MCF 10A (cell line): ENCODE results near the gene STK17A. TPM values are rescaled to one million over a fixed set of nuclear protein-coding genes. Genes with fewer than 3 reads are reported as not detected.

Source experiments
- BruUV-seq: library from RNA; stranded (reverse); fragments of 400-500 nt; replicated peaks from 2 replicates; lab custom pipeline; 2021; lab: Mats Ljungman, UMichigan
- CTCF ChIA-PET: fragments of 300-600 bp; sonication (Branson Sonifier 250); formaldehyde crosslinking; extraction: SDS; loops from one replicate; lab custom pipeline; 2021; ENCODE audit warnings: antibody characterized with exemption, inconsistent platforms; lab: Yijun Ruan, JAX
- POLR2A ChIA-PET: fragments of 300-600, 350-650 bp; sonication (Branson Sonifier 250); formaldehyde crosslinking; extraction: SDS; loops from one replicate; lab custom pipeline; 2020; ENCODE audit warnings: antibody characterized with exemption, inconsistent platforms; lab: Yijun Ruan, JAX
- DNase-seq: peaks from one replicate; pipeline ENCODE4 v3.0.0-alpha.2; 2018; ENCODE audit not compliant: unreplicated experiment
- H3K27ac Mint-ChIP-seq: one replicate; pipeline ENCODE4 v1.8.0; 2022; ENCODE audit warnings: mild to moderate bottlenecking, low read depth, mixed read lengths; ENCODE audit not compliant: unreplicated experiment
- H3K27me3 Mint-ChIP-seq: one replicate; pipeline ENCODE4 v1.8.0; 2022; ENCODE audit warnings: mixed read lengths; ENCODE audit not compliant: insufficient read depth, unreplicated experiment
- H3K36me3 Mint-ChIP-seq: one replicate; pipeline ENCODE4 v1.8.0; 2022; ENCODE audit warnings: mild to moderate bottlenecking, moderate library complexity, mixed read lengths; ENCODE audit not compliant: insufficient read depth, unreplicated experiment
- H3K4me1 Mint-ChIP-seq: one replicate; pipeline ENCODE4 v1.8.0; 2022; ENCODE audit warnings: mixed read lengths; ENCODE audit not compliant: insufficient read depth, unreplicated experiment
- H3K4me3 Mint-ChIP-seq: one replicate; pipeline ENCODE4 v1.8.0; 2022; ENCODE audit warnings: mild to moderate bottlenecking, moderate library complexity, mixed read lengths; ENCODE audit not compliant: unreplicated experiment
- H3K9me3 Mint-ChIP-seq: one replicate; pipeline ENCODE4 v1.8.0; 2022; ENCODE audit warnings: mixed read lengths; ENCODE audit not compliant: unreplicated experiment
- intact Hi-C: fragments of 100-400 bp; cut with micrococcal nuclease; formaldehyde crosslinking; loops from 2 replicates; pipeline ENCODE4 v1.14.1; 2022
- total RNA-seq: library from RNA; stranded (reverse); gene quantifications from 2 replicates; pipeline ENCODE4 v1.2.3, GENCODE V29; 2022
- TF ChIP-seq, protein P1 (sequence below): fragments of 200-600 bp; IDR thresholded peaks from one replicate; pipeline ENCODE4 v1.8.0; 2022; ENCODE audit warnings: antibody characterized with exemption, mild to moderate bottlenecking; ENCODE audit not compliant: unreplicated experiment

The STK17A gene
- total RNA-seq, 1 experiment from 2014 or later, result 51.6 TPM

DNA sequence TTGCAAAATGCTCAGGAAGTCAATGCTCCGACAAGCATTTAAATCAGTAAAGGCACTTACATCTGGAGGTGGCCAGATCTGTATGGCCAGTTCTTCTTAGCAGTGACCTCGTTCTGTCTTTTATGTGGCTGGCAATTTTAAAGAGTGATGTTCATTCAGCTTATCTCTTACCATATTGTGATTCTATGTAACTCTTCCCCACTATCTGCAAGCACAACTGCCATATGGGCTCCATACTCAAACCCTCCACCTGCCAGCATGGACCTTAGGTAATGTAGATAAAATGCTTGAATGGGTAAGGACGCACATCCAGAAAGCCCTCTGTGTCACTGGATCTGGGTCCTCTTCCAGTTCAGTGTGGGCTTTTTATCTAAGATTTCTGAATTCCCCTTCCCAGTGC is 42.4 kb upstream of the STK17A start:
- H3K27me3 Mint-ChIP-seq, result no peaks in the 10 kb centered on the region
- TF ChIP-seq, protein P1, sequence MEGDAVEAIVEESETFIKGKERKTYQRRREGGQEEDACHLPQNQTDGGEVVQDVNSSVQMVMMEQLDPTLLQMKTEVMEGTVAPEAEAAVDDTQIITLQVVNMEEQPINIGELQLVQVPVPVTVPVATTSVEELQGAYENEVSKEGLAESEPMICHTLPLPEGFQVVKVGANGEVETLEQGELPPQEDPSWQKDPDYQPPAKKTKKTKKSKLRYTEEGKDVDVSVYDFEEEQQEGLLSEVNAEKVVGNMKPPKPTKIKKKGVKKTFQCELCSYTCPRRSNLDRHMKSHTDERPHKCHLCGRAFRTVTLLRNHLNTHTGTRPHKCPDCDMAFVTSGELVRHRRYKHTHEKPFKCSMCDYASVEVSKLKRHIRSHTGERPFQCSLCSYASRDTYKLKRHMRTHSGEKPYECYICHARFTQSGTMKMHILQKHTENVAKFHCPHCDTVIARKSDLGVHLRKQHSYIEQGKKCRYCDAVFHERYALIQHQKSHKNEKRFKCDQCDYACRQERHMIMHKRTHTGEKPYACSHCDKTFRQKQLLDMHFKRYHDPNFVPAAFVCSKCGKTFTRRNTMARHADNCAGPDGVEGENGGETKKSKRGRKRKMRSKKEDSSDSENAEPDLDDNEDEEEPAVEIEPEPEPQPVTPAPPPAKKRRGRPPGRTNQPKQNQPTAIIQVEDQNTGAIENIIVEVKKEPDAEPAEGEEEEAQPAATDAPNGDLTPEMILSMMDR, result no peak
- intact Hi-C loops, result no loop called here
- H3K27ac Mint-ChIP-seq, result no peak overlapping the region
- no peaks in the 10 kb centered on the region for H3K36me3 Mint-ChIP-seq
- ChIA-PET POLR2A (interaction anchor here (0.6 to 1.4 kb wide), 2 partner anchors 17 to 213 kb away, joined by 3 to 4 read pairs; no protein-coding TSS in a partner anchor), CTCF (no interaction called here)
- peaks cover 15% of the 10 kb centered on the region for H3K4me1 Mint-ChIP-seq
- H3K4me3 Mint-ChIP-seq, result no peak overlapping the region
- BruUV-seq, result no TSS peak
- H3K9me3 Mint-ChIP-seq, result no peaks in the 10 kb centered on the region
- no peak for DNase-seq

DNA sequence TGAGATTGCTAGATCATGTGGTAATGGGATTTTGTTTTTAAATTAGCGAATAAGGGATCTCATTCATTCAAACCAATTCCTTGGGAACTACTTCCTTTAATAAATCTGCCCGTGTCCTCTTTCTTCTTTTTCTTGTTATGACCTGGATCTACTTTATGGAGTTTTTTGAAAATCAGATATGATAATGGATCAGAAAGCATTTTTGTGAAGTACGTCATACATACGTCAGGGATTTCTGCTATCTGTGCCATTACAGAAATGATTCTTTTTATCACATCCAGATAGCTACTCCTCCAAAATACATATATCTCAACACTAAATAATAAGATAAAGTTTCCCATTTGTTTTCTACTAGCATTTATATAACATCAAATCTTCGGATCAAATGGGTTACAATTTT is 40.2 kb upstream of the STK17A start:
- ChIA-PET POLR2A (no interaction called here), CTCF (interaction anchor here (0.6 to 1.0 kb wide), 2 partner anchors 13 to 40 kb away, joined by 3 read pairs; no protein-coding TSS in a partner anchor)
- no TSS peak for BruUV-seq
- no peaks in the 10 kb centered on the region for H3K9me3 Mint-ChIP-seq
- H3K27ac Mint-ChIP-seq, result no peak overlapping the region
- H3K4me1 Mint-ChIP-seq, result peaks cover 5% of the 10 kb centered on the region
- TF ChIP-seq, protein P1, result no peak
- no peak for DNase-seq
- H3K27me3 Mint-ChIP-seq, result no peaks in the 10 kb centered on the region
- no peaks in the 10 kb centered on the region for H3K36me3 Mint-ChIP-seq
- intact Hi-C loops, result no loop called here
- no peak overlapping the region for H3K4me3 Mint-ChIP-seq

DNA sequence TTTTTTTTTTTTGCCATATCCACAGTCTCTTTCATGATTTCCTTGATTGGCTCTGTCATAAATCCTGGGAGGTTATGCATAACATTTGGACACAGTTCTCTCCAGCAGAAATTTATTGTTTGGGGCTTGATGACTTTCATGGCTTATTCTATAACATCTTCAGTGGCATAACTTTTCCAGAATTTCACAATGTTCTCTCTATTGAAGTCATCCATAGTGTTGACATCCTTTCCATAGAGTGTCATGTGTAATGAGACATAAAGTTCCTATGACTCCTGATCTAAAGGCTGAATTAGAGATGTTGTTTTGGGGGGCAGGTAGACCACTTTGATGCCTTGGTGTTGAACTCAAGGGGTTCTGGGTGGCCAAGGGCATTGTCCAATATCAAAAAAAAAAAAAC is 36.7 kb upstream of the STK17A start:
- CTCF ChIA-PET, result interaction anchor here (0.7 kb wide), 2 partner anchors 9 to 104 kb away, joined by 3 to 4 read pairs; no protein-coding TSS in a partner anchor
- POLR2A ChIA-PET, result no interaction called here
- peaks cover 5% of the 10 kb centered on the region for H3K4me1 Mint-ChIP-seq
- no peaks in the 10 kb centered on the region for H3K9me3 Mint-ChIP-seq
- TF ChIP-seq, protein P1, result no peak
- no TSS peak for BruUV-seq
- H3K36me3 Mint-ChIP-seq, result no peaks in the 10 kb centered on the region
- intact Hi-C loops, result no loop called here
- no peak overlapping the region for H3K27ac Mint-ChIP-seq
- H3K27me3 Mint-ChIP-seq, result no peaks in the 10 kb centered on the region
- no peak overlapping the region for H3K4me3 Mint-ChIP-seq
- DNase-seq, result no peak

DNA sequence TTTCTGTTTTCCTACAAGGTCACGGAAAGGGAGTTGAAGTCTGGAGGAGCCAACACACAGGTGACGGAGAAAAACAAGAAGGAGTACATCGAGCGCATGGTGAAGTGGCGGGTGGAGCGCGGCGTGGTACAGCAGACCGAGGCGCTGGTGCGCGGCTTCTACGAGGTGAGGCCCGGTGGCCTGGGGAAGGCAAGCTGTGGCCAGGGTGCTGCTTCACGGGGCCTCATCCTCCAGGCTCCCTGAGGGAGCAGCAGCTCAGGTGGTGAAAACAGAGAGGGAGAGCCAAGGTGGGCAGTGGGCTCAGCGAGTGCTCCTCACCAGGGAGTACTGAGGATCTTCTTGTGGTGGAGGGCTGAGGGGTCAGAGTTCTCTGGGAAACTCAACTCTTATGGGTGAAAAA is 32.5 kb upstream of the STK17A start:
- Mint-ChIP-seq H3K4me1 (peaks cover 18% of the 10 kb centered on the region), H3K27me3 (no peaks in the 10 kb centered on the region), H3K4me3 (no peak overlapping the region), H3K27ac (no peak overlapping the region), H3K36me3 (no peaks in the 10 kb centered on the region), H3K9me3 (no peaks in the 10 kb centered on the region)
- intact Hi-C loops, result no loop called here
- POLR2A ChIA-PET, result interaction anchor here (0.5 kb wide), 1 partner anchor 59 kb away, joined by 5 read pairs; no protein-coding TSS in a partner anchor
- no TSS peak for BruUV-seq
- TF ChIP-seq, protein P1, result no peak
- CTCF ChIA-PET, result interaction anchor here (1.4 kb wide), 1 partner anchor 28 kb away, joined by 3 read pairs; no protein-coding TSS in a partner anchor
- no peak for DNase-seq
